Activated CD8-positive, alpha-beta T cell treated with anti-CD3 and anti-CD28 coated beads for 36 hours (primary cell): Measurements from ENCODE around the gene MDH1B. TPM values are rescaled to one million over a fixed set of nuclear protein-coding genes. Genes with fewer than 3 reads are reported as not detected.

Experiments used
- ATAC-seq: fragments of 200-7000 bp; cut with Tn5 transposase; one replicate; pipeline ENCODE4 v1.10.0; 2021; ENCODE audit warnings: mild to moderate bottlenecking, moderate library complexity
- CTCF ChIA-PET: fragments of 350-600 bp; sonication (Branson Sonifier 250); formaldehyde crosslinking; loops from one replicate; lab custom pipeline; 2021; ENCODE audit warnings: antibody characterized with exemption; lab: Charles Lee
- POLR2A ChIA-PET: fragments of 350-600 bp; sonication (Branson Sonifier 250); formaldehyde crosslinking; loops from one replicate; lab custom pipeline; 2021; ENCODE audit warnings: antibody characterized with exemption; lab: Charles Lee
- DNase-seq: peaks from one replicate; pipeline ENCODE4 v3.0.0-alpha.2; 2020
- H3K27ac Mint-ChIP-seq: one replicate; pipeline ENCODE4 v1.8.0; 2021; ENCODE audit warnings: mild to moderate bottlenecking, mixed read lengths
- H3K27me3 Mint-ChIP-seq: one replicate; pipeline ENCODE4 v1.8.0; 2021; ENCODE audit warnings: mixed read lengths
- H3K36me3 Mint-ChIP-seq: one replicate; pipeline ENCODE4 v1.8.0; 2021; ENCODE audit warnings: low read depth, mixed read lengths
- H3K4me1 Mint-ChIP-seq: one replicate; pipeline ENCODE4 v1.8.0; 2021; ENCODE audit warnings: low read depth, mixed read lengths
- H3K4me3 Mint-ChIP-seq: one replicate; pipeline ENCODE4 v1.8.0; 2021; ENCODE audit warnings: mild to moderate bottlenecking, moderate library complexity, mixed read lengths
- H3K9me3 Mint-ChIP-seq: one replicate; pipeline ENCODE4 v1.8.0; 2021; ENCODE audit warnings: mixed read lengths
- intact Hi-C: fragments of 100-400 bp; cut with micrococcal nuclease; formaldehyde crosslinking; loops from one replicate; pipeline ENCODE4 v1.10.0; 2022
- total RNA-seq, 2 experiments: library from RNA; stranded (reverse); gene quantifications; one replicate each; pipeline ENCODE4 v1.2.3, GENCODE V29; 2021
- TF ChIP-seq, protein P1 (sequence below): fragments of 200-600 bp; IDR thresholded peaks from one replicate; pipeline ENCODE4 v1.8.0; 2022; ENCODE audit warnings: antibody characterized with exemption, mild to moderate bottlenecking

The MDH1B gene
- total RNA-seq, 2 experiments from 2014 or later, result 0.56 to 0.92 TPM

DNA sequence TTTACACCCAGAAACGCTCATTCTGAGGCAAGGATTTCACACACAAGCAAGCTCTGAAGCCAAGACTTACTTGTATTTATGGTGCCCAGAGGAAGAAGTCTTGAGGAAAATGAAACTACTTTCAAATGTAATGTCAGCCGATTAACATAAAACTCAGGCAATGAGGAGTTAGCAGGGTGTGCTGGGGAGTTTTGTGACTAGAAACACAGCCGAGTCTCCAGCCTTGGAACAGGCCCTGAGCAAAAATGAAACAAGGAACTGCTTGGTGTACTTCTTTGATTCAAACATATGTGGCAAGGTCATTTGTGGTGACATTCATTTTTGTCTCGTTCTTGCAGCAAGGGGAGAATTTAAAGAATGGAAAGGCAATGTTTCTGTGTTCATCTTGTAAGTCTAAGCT lies 51.4 kb downstream of the MDH1B start:
- CTCF ChIA-PET, result no interaction called here
- ATAC-seq (no peak), DNase-seq (no peak)
- H3K27ac Mint-ChIP-seq, result no peak overlapping the region
- TF ChIP-seq, protein P1, sequence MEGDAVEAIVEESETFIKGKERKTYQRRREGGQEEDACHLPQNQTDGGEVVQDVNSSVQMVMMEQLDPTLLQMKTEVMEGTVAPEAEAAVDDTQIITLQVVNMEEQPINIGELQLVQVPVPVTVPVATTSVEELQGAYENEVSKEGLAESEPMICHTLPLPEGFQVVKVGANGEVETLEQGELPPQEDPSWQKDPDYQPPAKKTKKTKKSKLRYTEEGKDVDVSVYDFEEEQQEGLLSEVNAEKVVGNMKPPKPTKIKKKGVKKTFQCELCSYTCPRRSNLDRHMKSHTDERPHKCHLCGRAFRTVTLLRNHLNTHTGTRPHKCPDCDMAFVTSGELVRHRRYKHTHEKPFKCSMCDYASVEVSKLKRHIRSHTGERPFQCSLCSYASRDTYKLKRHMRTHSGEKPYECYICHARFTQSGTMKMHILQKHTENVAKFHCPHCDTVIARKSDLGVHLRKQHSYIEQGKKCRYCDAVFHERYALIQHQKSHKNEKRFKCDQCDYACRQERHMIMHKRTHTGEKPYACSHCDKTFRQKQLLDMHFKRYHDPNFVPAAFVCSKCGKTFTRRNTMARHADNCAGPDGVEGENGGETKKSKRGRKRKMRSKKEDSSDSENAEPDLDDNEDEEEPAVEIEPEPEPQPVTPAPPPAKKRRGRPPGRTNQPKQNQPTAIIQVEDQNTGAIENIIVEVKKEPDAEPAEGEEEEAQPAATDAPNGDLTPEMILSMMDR, result no peak
- no peaks in the 10 kb centered on the region for H3K4me1 Mint-ChIP-seq
- H3K4me3 Mint-ChIP-seq, result no peak overlapping the region
- intact Hi-C loops, result no loop called here
- POLR2A ChIA-PET, result no interaction called here
- peaks cover 14% of the 10 kb centered on the region for H3K27me3 Mint-ChIP-seq
- H3K9me3 Mint-ChIP-seq, result no peaks in the 10 kb centered on the region
- no peaks in the 10 kb centered on the region for H3K36me3 Mint-ChIP-seq

DNA sequence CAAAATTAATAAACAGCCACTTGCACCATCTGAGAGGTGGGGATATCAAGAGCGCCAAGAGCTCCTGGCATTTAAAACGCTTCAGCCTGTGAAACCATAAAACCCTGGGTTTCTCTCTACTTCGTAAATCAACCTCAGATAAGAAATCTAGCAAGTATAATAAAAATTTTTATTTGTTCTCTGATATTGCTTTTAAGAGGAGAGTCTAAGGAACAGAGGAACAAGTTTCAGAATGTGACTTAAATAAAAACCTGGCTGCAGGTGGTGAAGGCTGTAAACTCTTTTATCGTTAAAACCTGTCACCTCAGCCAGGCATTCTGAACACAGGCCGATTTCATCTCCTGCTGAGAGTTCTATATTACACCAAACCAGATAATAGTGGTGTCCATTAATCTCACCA lies 56.8 kb downstream of the MDH1B start:
- TF ChIP-seq, protein P1, result no peak
- Mint-ChIP-seq H3K27ac (no peak overlapping the region), H3K27me3 (peaks cover 9% of the 10 kb centered on the region), H3K4me3 (no peak overlapping the region), H3K9me3 (no peaks in the 10 kb centered on the region), H3K36me3 (no peaks in the 10 kb centered on the region), H3K4me1 (no peaks in the 10 kb centered on the region)
- no peak for DNase-seq
- ChIA-PET CTCF (interaction anchor here (1.4 kb wide), 1 partner anchor 14 kb away, joined by 4 read pairs; no protein-coding TSS in a partner anchor), POLR2A (no interaction called here)
- intact Hi-C loops, result no loop called here
- no peak for ATAC-seq

DNA sequence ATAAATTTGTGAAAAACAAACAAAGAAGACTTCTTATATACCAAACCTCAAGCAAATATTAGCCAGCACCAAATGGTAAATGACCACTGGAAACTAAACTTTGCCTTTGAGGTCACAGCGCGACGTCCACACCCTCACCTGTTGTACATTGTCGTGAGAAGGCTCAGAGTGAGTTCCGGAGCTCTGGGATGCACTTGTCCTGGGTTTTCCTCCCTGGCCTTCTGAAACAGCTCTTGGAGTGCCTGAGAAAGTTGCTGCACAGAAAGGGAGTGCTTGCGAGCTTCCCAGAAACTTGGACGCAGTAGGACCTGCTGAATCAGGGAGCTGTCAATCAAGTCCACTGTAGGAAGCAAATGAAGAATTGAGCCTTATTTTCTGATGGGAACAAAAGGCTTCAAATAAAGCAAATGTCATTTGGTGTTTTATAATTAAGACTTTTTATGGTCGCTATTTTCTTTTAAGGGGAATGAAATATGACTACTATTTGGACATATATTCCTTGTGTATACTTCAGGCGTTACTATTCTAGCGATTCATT lies 57.9 kb downstream of the MDH1B start:
- peaks cover 10% of the 10 kb centered on the region for H3K27me3 Mint-ChIP-seq
- DNase-seq (no peak), ATAC-seq (no peak)
- intact Hi-C loops, result no loop called here
- H3K4me3 Mint-ChIP-seq, result no peak overlapping the region
- no peaks in the 10 kb centered on the region for H3K4me1 Mint-ChIP-seq
- H3K27ac Mint-ChIP-seq, result no peak overlapping the region
- TF ChIP-seq, protein P1, result no peak
- H3K9me3 Mint-ChIP-seq, result no peaks in the 10 kb centered on the region
- CTCF ChIA-PET, result no interaction called here
- POLR2A ChIA-PET, result no interaction called here
- H3K36me3 Mint-ChIP-seq, result no peaks in the 10 kb centered on the region

DNA sequence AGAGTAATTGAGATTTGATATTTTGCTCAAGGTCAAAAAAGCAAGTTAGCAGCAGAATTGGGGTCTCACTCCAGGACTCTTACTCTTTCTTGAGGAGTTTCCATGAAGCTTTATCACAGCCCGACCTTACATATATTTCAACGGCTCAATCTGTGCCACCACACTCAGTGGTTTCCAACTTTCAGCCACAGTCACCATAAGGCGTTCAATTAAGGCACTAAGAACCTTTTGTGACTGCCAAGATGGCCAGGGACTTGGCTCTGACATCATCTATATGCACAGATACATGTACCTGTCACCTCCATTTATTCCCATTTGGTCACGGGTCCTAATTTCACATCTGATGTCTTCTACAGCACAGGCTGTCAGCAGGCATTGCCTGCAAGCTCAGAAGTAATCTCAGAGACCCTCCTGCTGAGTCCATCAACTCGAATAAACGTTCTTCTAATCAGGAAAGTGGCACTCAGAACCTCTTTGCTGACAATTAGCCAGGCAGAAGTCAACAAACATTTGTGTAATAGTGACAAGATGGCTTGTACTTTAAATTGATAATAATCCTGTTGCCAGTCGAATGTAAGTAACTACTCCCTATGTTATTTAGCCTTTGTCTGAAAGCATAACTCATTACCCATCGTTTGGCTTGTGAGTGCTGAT lies 63.0 kb downstream of the MDH1B start:
- H3K27me3 Mint-ChIP-seq, result peaks cover 17% of the 10 kb centered on the region
- intact Hi-C loops, result no loop called here
- no peaks in the 10 kb centered on the region for H3K9me3 Mint-ChIP-seq
- TF ChIP-seq, protein P1, result no peak
- no peak overlapping the region for H3K27ac Mint-ChIP-seq
- peaks cover 3% of the 10 kb centered on the region for H3K4me1 Mint-ChIP-seq
- H3K4me3 Mint-ChIP-seq, result no peak overlapping the region
- DNase-seq, result no peak
- no peak for ATAC-seq
- ChIA-PET CTCF (interaction anchor here (1.0 kb wide), 1 partner anchor 15 kb away, joined by 3 read pairs; no protein-coding TSS in a partner anchor), POLR2A (no interaction called here)
- H3K36me3 Mint-ChIP-seq, result no peaks in the 10 kb centered on the region

DNA sequence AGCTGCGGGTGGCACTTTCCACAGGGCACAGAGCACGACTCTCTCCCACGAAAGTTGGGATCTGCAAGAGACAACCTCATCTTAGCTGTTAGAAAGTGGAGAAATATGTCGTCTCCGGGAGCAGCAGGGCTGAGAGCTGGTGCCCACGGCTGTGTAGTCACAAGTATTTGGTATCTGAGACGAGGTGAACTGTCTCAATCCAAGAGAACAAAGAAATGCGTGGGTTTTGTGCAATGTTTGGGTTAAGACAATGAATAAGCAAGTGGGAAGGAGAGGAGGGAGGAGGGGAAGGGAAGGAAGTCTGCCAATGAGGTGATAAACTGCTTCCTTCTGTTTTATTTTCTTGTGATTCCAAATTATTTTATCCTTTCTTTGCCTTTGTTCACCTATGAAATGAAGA lies 65.0 kb downstream of the MDH1B start:
- intact Hi-C loops, result no loop called here
- ATAC-seq (no peak), DNase-seq (no peak)
- Mint-ChIP-seq H3K4me3 (no peak overlapping the region), H3K4me1 (peaks cover 3% of the 10 kb centered on the region), H3K9me3 (no peaks in the 10 kb centered on the region), H3K27me3 (peaks cover 17% of the 10 kb centered on the region), H3K27ac (no peak overlapping the region), H3K36me3 (no peaks in the 10 kb centered on the region)
- CTCF ChIA-PET, result no interaction called here
- POLR2A ChIA-PET, result interaction anchor here (1.9 kb wide), 1 partner anchor 10 kb away, joined by 4 read pairs; no protein-coding TSS in a partner anchor
- TF ChIP-seq, protein P1, result no peak
